ENCODE data around the gene RBM34.
A peak's percentile ranks its signal among the peaks of the same experiment; 100 is the strongest.
"Not testable (repeated sequence)": the region's sequence is repeated elsewhere in the genome, so short reads cannot be mapped to it uniquely, and the experiment has no call there.

RBM34 gene

GRCh38 chr1:235113183-235113917 lies 47.7 kb downstream of the RBM34 start:
- no peak for DNase-seq (ENCODE audit: low read depth in 2 of 2)

GRCh38 chr1:235112297-235113182 lies 48.5 kb downstream of the RBM34 start:
- DNase-seq (ENCODE audit: low read depth in 2 of 2): no peak

GRCh38 chr1:235111107-235111506 lies 49.9 kb downstream of the RBM34 start:
- DNase-seq (ENCODE audit: low read depth in 2 of 2): no peak

- no peak for DNase-seq (ENCODE audit: low read depth in 2 of 2)
These were observed 52.2 kb downstream of the RBM34 start for GRCh38 chr1:235108876-235109275.

- DNase-seq (ENCODE audit: low read depth in 2 of 2): no peak
These were observed 52.9 kb downstream of the RBM34 start for GRCh38 chr1:235108185-235108593.

GRCh38 chr1:235107368-235108184 lies 53.5 kb downstream of the RBM34 start:
- DNase-seq (ENCODE audit: low read depth in 2 of 2): no peak

GRCh38 chr1:235106457-235106856 lies 54.6 kb downstream of the RBM34 start:
- DNase-seq (ENCODE audit: low read depth in 2 of 2): no peak

GRCh38 chr1:235105051-235106043 lies 55.7 kb downstream of the RBM34 start:
- no peak for DNase-seq (ENCODE audit: low read depth in 2 of 2)

GRCh38 chr1:235102993-235103411 lies 58.0 kb downstream of the RBM34 start:
- DNase-seq (ENCODE audit: low read depth in 2 of 2): no peak

GRCh38 chr1:235102259-235102582 lies 58.8 kb downstream of the RBM34 start:
- DNase-seq (ENCODE audit: low read depth in 2 of 2): no peak

GRCh38 chr1:235101558-235102258 lies 59.3 kb downstream of the RBM34 start:
- no peak for DNase-seq (ENCODE audit: low read depth in 2 of 2)

GRCh38 chr1:235100194-235100772 lies 60.8 kb downstream of the RBM34 start:
- DNase-seq (ENCODE audit: low read depth in 2 of 2): no peak

GRCh38 chr1:235098991-235099390 lies 62.1 kb downstream of the RBM34 start:
- no peak for DNase-seq (ENCODE audit: low read depth in 2 of 2)

GRCh38 chr1:235098547-235098946 lies 62.5 kb downstream of the RBM34 start:
- DNase-seq (ENCODE audit: low read depth in 2 of 2): no peak

GRCh38 chr1:235097501-235097900 lies 63.5 kb downstream of the RBM34 start:
- DNase-seq (ENCODE audit: low read depth in 2 of 2): not testable (repeated sequence)

GRCh38 chr1:235095938-235096562 lies 65.0 kb downstream of the RBM34 start:
- DNase-seq (ENCODE audit: low read depth in 2 of 2): no peak

- DNase-seq (ENCODE audit: low read depth in 2 of 2): peak; percentile 58 to 64
These were observed 67.1 kb downstream of the RBM34 start for GRCh38 chr1:235093696-235094592.

GRCh38 chr1:235093013-235093695 lies 67.9 kb downstream of the RBM34 start:
- no peak for DNase-seq (ENCODE audit: low read depth in 2 of 2)

Measured in stimulated activated CD8-positive, alpha-beta memory T cell treated with anti-CD3 and anti-CD28 coated beads, Interleukin-15, amount 100 ng/mL, for 48 hours (primary cell).